LNCaP clone FGC (cell line): ENCODE data around the gene KLHDC7B.

ENCODE experiments used
- DNase-seq: peaks from one replicate; pipeline ENCODE4 v3.0.0-alpha.2; 2011; ENCODE audit warnings: low read depth
- H3K4me3 ChIP-seq: 2 replicates; pipeline ENCODE4 v1.5.1; 2011; ENCODE audit warnings: mild to moderate bottlenecking, low read depth, low read length, control low read depth
- CTCF ChIP-seq: IDR thresholded peaks from 2 replicates; pipeline ENCODE4 v1.5.1; 2012; ENCODE audit warnings: mild to moderate bottlenecking; ENCODE audit not compliant: control insufficient read depth, insufficient read depth; ENCODE audit errors: extremely low read depth

The KLHDC7B gene

GRCh38 chr22:50503475-50504145 is 42.1 kb upstream of the KLHDC7B start:
- no peak for DNase-seq
- TF ChIP-seq CTCF = no peak
- no peak overlapping the region for H3K4me3 ChIP-seq

- no peak for DNase-seq
- H3K4me3 ChIP-seq = no peak overlapping the region
- no peak for TF ChIP-seq CTCF
These were observed 41.1 kb upstream of the KLHDC7B start for GRCh38 chr22:50504369-50505211.

- no peak for TF ChIP-seq CTCF
- no peak overlapping the region for H3K4me3 ChIP-seq
- no peak for DNase-seq
These were observed 40.4 kb upstream of the KLHDC7B start for GRCh38 chr22:50505276-50505775.

GRCh38 chr22:50505776-50506610 is 39.7 kb upstream of the KLHDC7B start:
- no peak for TF ChIP-seq CTCF
- DNase-seq = no peak
- peak overlapping the region; percentile 96 for H3K4me3 ChIP-seq

- TF ChIP-seq CTCF = no peak
- DNase-seq = no peak
- H3K4me3 ChIP-seq = peak overlapping the region; percentile 96
These were observed 38.9 kb upstream of the KLHDC7B start for GRCh38 chr22:50506611-50507420.

- TF ChIP-seq CTCF = no peak
- DNase-seq = no peak
- H3K4me3 ChIP-seq = peak within 1 kb of the TSS; percentile 96
These were observed 38.2 kb upstream of the KLHDC7B start, which contains the start of gene LMF2 for GRCh38 chr22:50507421-50507990. Gene LMF2, minus strand, starts transcription at chr22:50507702. Its CDS starts 27 bp downstream, at chr22:50507675.
